ENCODE results near the gene PHPT1.

PHPT1 gene

DNA sequence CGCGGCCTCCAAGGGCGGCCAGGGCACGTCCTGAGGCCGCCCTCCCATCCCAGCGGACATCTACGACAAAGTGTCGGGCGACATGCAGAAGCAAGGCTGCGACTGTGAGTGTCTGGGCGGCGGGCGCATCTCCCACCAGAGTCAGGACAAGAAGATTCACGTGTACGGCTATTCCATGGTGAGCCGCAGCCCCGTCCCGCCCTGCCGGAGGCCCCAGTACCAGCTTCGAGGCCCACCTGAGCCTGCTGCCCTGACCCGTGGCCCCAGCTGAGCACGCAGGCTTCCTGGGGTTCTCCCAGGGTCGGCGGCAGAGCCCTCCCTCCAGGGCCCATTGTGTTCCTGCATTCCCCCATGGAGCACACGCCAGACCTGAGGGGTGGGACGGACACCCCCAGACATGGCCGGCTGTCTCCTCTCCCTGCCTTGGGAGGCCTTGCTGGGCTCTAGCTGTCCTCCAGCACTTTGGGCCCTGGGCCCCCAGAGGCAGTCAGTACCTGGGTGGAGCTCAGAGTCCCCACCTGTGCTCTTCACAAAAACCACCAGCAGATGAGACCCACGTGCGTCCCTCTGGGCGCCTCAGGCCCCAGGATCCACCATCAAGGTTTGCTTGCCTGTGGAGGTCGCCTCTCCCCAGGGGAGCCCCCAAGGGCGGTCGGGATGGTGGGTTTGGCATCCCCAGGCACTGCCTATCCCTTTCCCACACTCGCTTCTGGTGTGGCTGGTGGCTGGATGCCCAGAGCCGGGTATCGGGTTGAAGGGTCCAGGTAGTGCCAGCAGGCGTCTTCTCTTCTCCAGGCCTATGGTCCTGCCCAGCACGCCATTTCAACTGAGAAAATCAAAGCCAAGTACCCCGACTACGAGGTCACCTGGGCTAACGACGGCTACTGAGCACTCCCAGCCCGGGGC, 1.0 kb downstream of the PHPT1 start:
- FAIRE-seq = no peak

DNA sequence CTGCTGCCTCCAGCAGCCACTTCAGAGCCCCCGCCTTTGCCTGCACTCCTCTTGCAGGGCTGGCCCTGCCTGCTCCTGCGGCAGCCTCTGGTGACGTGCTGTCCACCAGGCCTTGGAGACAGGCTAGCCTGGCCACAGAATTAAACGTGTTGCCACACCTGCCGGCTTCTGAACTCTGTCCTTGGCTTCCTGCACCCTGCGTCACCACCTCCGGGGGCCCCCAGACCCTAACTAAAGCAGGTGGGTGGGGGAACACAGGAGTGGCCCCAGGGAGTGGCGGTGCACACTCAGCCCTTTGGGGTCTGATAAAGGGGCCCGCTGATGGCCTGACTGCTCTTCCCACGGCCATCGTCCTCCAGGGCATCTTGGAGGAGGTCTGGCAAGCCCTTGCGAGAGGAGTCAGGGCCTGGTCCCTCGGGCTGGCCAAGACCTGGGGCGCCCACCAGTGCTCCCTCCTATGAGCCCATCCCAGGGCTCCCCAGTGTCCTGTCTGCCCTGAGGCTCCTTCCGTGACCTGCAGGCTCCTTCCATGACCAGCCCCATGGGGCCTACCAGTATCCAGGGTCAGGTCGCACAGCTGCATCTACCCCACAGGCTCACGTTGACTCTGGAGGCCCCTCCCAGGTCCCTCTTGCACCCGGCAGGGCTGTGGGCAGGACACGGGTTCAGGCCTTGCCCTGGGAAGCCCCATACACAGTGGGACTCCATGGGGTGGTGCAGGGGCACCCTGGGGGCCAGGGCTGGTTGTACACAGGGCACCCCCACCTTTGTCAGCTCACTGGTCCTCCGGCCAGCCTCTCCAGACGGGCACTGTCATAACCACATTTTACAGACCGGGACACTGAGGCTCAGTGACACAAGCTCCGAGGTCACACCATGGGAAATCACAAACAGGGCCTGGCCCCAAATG, 1.9 kb downstream of the PHPT1 start:
- no peak for FAIRE-seq

DNA sequence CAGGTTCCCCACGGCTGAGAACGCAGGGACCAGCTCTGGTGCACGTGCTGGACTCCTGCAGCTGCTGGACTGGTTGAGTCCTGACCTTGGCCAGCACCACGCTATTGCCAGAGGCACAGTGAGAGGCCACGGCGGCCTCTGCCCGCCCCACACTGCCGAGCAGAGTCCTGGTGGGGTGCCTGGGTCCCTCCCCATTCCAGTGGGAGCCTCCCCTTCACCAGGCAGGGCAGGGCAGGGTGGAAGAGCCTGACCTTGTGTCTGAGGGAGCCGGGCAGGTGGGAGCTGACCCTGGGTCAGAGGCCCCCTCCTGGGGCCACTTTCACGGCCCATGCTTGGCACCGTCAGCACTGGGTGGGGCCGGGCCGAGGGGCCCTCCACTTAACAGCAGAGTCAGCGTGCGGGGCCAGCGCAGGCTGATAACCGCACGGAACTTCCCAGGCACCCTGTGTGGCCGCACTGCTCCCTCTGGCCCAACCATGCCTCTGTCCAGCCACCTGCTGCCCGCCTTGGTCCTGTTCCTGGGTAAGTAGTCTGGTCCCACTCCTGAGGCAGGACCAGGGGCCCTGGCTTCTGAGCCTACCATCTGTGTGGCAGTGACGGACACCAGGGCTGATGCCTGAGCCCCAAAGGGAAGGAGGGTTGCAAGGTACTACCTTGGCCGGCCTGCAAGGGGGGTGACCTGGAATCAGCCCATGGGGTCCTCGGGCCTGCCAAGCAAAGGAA, 2.9 kb downstream of the PHPT1 start, which contains the start of gene MAMDC4:
Gene MAMDC4, plus strand, starts transcription at position 406 of the 723 bp plus-strand sequence. Its CDS starts 71 bp downstream, at position 477.
- no peak for FAIRE-seq

DNA sequence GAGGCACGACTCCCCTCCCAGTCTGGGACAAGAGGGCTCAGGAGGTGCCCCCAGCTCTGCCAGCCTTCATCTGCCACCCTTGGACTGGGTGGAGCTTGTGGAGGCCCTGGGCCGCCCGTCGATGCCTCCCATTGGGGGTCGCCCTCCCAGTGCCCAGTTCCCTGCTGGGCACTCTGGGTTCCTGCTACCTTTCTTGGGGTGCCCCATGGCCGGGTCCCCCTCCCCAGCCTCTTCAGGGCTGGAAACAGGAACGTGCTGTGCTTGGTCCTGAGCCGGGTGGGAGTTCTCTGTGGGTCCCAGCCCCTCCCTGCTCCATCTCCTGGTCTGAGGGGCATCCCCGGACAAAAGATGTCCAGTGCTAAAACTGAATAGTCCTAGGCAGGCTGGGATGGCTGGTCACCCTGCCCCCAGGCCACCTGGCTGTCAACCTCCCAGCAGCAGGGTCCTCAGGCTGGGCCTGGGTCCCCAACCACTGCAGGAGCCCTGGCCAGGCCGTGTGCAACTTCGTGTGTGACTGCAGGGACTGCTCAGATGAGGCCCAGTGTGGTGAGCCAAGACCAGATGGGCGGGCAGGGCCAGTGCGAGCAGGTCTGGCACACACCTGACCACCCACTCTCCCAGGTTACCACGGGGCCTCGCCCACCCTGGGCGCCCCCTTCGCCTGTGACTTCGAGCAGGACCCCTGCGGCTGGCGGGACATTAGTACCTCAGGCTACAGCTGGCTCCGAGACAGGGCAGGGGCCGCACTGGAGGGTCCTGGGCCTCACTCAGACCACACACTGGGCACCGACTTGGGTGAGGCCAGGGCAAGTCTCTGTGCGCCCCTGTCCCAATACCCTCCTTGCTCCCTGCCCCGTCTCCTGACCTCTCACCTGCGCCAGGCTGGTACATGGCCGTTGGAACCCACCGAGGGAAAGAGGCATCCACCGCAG, 3.7 kb downstream of the PHPT1 start:
- no peak for FAIRE-seq

DNA sequence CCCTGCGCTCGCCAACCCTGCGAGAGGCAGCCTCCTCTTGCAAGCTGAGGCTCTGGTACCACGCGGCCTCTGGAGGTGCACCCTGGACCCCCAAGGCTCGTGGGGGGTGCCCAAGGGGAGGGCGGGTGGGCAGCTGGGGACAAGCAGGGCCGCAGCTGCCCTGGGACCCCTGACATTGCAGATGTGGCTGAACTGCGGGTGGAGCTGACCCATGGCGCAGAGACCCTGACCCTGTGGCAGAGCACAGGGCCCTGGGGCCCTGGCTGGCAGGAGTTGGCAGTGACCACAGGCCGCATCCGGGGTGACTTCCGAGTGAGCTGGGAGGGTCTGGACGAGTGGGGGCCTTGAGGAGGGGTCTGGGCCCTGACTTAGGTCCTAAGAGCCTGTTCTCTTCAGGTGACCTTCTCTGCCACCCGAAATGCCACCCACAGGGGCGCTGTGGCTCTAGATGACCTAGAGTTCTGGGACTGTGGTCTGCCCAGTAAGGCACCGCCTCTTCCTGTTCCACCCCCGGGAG, 4.4 kb downstream of the PHPT1 start:
- FAIRE-seq = no peak

DNA sequence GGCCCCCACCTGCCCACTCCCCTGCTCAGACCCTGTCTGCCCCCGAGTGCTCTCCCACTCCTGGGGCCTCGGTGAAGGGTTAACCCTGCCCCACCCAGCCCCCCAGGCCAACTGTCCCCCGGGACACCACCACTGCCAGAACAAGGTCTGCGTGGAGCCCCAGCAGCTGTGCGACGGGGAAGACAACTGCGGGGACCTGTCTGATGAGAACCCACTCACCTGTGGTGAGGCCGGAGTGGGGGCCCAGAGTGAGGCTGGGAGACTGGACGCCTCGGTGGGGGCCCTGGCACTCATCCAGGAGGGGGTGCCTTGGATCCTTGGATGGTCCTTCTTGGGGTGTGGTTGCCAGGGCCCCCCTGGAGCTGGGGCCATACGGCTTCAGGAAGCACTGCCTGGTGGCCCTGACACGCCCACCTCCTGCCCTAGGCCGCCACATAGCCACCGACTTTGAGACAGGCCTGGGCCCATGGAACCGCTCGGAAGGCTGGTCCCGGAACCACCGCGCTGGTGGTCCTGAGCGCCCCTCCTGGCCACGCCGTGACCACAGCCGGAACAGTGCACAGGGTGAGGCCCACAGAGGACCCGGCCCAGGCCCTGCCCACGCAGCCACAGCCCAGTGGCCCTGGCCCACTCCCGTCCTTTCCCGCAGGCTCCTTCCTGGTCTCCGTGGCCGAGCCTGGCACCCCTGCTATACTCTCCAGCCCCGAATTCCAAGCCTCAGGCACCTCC, 5.1 kb downstream of the PHPT1 start:
- no peak for FAIRE-seq

DNA sequence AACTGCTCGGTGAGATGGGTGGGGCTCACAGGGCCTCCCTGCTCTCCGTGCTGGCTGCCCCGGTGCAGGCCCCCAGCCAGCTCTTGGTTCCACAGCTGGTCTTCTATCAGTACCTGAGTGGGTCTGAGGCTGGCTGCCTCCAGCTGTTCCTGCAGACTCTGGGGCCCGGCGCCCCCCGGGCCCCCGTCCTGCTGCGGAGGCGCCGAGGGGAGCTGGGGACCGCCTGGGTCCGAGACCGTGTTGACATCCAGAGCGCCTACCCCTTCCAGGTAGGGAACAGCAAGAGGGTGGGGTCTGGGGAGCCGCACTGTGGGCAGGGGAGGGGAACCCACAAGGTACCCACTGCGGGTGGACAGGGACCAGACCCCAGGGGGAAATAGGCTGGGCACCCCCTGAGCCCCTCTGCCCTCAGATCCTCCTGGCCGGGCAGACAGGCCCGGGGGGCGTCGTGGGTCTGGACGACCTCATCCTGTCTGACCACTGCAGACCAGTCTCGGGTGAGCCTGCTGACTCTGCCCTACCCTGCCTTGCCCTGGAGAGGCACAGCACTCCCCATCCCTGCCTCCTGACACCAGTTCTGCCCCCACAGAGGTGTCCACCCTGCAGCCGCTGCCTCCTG, 5.7 kb downstream of the PHPT1 start:
- FAIRE-seq = no peak

DNA sequence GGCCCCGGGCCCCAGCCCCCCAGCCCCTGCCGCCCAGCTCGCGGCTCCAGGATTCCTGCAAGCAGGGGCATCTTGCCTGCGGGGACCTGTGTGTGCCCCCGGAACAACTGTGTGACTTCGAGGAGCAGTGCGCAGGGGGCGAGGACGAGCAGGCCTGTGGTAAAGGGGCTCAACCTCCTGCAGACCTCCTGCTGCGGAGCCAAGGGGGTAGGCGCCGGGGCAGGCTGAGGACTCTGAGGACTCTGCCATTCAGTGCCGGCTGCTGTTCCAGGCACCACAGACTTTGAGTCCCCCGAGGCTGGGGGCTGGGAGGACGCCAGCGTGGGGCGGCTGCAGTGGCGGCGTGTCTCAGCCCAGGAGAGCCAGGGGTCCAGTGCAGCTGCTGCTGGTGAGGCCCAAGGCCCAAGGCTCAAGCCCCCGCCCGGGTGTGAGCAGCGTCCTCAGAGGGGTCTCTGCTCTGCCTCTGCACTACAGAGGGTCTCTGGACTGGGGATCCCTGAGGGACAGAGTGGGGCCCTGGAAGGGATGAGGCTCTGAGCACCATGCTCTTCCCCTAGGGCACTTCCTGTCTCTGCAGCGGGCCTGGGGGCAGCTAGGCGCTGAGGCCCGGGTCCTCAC, 6.4 kb downstream of the PHPT1 start:
- FAIRE-seq = no peak

DNA sequence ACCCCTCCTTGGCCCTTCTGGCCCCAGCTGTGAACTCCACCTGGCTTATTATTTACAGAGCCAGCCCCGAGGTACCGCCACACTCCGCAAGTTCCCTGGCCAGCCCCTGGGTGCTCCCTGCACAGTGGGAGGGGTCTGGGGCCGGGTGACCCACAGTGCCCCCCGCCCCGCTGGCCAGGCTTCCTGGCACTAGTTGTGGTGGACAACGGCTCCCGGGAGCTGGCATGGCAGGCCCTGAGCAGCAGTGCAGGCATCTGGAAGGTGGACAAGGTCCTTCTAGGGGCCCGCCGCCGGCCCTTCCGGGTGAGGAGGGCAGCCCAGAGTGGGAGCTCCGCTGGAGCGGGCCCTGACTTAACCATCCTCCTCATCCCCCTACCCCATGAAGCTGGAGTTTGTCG, 6.9 kb downstream of the PHPT1 start:
- FAIRE-seq = no peak

DNA sequence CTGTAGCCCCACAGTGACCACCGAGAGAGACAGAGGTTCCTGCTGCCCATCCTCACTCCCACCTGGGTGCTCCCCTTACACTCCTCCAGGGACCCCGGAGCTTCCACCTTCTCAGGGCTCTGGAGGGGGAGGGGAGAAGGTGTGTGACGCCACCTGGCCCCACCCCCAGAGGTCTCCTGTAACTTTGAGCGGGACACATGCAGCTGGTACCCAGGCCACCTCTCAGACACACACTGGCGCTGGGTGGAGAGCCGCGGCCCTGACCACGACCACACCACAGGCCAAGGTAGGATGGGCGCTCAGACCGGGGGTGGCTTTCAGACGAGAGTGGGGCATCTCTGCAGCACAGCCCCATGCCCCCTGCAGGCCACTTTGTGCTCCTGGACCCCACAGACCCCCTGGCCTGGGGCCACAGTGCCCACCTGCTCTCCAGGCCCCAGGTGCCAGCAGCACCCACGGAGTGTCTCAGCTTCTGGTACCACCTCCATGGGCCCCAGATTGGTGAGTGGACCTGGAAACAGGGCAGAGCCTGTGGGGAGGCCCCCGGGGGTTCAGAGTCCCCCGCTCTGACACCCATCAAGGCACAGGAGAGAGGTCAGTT, 7.4 kb downstream of the PHPT1 start:
- FAIRE-seq = no peak

DNA sequence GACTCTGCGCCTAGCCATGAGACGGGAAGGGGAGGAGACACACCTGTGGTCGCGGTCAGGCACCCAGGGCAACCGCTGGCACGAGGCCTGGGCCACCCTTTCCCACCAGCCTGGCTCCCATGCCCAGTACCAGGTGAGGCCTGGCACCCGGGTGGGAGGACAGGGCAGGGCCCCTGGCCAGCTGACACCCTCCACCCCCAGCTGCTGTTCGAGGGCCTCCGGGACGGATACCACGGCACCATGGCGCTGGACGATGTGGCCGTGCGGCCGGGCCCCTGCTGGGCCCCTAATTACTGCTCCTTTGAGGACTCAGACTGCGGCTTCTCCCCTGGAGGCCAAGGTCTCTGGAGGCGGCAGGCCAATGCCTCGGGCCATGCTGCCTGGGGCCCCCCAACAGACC, 8.0 kb downstream of the PHPT1 start:
- FAIRE-seq = no peak

DNA sequence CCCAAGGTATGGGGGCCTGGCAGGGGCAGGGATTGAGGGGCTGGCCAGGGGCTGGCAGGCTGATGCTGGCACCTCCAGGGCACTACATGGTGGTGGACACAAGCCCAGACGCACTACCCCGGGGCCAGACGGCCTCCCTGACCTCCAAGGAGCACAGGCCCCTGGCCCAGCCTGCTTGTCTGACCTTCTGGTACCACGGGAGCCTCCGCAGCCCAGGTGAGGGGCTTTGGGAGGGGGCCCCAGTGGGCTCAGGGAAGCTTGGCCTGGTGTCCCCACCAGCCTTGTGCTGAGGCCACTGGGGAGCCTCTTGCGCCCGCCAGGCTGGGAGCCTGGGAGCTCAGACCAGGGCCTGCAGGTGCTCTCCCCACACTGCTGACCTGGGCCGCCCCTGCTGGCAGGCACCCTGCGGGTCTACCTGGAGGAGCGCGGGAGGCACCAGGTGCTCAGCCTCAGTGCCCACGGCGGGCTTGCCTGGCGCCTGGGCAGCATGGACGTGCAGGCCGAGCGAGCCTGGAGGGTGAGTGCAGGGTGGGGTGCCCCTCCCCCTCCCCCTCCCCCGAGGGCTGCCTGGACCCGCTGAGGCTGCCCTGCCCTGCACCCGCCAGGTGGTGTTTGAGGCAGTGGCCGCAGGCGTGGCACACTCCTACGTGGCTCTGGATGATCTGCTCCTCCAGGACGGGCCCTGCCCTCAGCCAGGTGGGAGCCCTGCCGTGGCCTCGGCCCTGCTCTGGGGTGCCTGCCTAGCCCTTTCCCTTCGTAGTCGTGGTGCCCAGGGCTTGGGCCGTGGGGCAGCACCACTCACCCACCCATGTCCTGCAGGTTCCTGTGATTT, 8.6 kb downstream of the PHPT1 start:
- FAIRE-seq = no peak

DNA sequence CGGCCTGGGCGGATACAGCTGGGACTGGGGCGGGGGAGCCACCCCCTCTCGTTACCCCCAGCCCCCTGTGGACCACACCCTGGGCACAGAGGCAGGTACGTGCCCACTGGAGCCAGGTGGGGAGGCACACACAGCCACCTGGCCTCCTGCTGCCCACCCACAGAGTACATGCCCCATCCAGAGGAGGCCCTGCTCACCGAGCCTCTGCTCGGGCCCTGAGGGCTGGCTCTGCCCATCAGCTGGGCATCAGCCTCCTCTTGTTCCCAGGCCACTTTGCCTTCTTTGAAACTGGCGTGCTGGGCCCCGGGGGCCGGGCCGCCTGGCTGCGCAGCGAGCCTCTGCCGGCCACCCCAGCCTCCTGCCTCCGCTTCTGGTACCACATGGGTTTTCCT, 9.2 kb downstream of the PHPT1 start:
- no peak for FAIRE-seq

DNA sequence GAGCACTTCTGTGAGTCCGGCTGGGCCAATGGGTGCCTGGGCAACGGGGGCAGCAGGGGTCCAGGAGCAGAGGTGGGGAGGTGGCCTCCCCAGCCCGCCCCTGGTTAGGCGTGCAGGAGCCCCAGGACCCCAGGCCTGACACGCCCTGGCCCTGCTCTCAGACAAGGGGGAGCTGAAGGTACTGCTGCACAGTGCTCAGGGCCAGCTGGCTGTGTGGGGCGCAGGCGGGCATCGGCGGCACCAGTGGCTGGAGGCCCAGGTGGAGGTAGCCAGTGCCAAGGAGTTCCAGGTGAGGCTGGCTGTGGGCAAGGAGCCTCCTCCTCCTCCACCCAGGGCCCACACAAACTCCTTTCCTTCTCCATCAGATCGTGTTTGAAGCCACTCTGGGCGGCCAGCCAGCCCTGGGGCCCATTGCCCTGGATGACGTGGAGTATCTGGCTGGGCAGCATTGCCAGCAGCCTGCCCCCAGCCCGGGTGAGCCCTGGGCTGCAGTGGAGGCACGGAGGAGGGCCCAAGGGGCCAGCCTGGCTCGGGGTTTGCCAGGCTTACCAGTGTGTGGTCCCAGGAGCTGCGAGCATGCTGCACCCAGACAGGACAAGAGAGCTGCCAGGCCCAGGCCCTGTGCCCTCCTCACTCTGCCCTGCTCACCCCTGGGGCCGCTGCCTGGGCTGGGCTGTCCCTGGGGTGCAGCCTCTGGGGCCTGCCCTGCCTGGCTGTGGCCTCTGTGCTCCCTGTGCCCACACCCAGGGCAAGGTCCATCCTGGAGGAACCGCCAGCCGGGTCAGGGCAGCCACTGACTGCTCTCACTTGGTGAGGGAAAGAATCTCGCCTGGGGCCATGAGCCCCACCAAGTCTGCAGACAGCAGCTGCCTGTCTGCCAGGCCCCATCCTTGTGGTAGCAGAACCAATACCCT, 9.9 kb downstream of the PHPT1 start:
- no peak for FAIRE-seq

DNA sequence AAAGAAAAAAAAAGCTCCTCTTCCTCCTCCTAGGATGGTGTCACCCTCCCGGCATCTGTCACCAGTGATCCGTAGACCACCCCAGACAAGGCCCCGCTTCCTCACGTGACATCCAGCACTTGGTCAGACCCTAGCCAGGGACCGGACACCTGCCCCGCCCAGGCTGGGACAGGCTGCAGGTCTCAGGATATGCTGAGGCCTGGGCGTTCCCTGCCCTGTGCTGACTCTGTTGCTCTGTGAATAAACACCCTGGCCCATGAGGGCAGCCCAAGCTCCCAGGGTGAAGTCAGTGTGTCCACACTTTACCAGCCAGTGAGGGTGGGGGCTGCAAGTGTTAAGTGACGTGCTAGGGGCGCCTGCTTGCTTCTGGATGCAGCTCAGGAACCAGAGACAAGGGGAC, 11.3 kb downstream of the PHPT1 start:
- no peak for FAIRE-seq

DNA sequence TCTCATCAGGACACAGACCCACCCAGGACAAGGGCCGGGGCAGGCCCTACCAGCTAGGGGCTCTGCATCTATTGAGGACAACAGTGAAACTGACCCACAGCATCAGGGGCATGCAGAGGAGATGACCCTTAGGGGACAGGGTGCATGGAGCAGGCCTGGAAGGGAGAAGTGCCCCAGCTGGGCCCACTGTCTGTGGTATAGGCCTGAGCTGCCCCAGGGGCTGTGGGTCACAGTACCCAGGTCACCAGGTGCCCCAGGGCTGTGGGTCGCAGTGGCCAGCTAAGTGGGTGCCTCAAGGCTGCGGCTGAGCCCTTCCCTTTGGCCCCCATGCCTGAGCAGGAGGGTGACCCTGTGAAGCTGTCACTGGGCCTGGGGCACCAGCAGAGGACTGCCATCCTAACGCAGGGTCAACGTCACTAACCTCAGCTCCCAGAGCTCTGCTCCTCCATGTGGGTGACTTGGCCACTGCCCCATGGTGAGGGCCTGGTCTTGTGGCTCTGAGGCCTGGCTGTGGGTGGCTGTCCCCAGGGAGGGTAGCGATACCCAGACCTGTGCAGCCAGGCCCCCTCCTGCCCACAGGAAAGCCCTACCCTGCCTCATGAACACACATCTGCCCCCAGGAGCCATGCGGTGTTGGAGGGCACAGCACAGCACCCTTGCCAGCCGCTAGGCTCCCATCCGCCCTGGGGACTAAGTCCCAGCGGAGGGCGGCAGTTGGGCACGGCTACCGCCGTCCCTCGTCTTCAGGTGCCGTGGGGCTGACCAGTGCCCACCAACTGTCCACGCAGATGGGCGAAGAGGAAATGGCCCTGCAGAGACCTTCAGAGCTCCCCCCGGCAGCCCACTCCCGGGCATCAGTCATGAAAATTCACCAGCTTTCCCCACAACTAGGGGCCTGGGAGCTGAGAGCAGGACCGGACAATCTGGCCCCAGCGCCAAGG, 12.0 kb downstream of the PHPT1 start:
- no peak for FAIRE-seq
